Measurements from ENCODE around the gene SLC51B. TPM values are rescaled to one million over a fixed set of nuclear protein-coding genes. Genes with fewer than 3 reads are reported as not detected.
A peak's percentile ranks its signal among the peaks of the same experiment; 100 is the strongest.
"Not testable (repeated sequence)": the region's sequence is repeated elsewhere in the genome, so short reads cannot be mapped to it uniquely, and the experiment has no call there.

SLC51B gene
- total and polyA plus RNA-seq, 2 experiments from 2014 or later = 6.5 to 8.6 TPM

DNA sequence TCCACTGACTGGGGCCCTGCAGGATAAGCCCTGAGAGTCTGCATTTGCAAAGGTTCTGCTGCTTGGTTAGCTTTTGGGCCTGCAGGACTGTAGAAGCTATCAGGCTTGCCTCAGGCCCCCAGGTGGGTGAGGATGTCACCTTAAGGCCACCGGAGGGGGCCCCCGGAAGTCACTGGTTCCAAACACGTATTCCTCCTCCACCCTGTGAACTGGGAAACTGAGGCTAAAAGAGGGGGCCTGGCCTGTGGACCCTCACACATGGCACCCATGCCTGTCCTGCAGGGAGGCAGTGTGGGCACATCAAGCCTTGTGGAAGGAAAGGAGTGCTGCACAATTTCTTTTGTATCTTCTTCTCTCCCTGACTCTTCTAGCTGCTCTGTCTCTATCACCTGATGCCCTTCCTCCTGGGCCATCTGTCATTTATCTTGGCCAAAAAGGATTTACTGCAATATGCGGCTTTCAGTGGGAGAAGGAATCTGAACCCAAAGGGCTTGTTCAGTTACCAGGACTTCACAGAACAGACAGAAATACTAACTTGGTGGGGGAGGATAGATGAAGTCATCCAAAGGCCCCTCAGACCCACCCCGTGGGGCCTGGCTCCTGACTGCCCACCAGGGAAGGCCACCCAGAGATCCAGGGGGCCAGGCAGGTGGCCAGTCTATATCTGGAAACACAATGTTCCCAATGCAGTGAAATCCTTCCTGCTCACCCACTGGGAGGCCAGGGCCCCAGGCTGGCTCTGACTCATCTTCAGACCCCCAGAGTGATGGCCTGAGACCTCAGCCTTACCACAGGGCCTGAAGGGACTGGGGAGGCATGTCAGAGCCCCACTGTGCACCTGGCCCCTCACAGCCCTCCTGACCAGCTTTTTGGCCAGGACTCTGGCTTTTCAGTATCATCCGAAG, 51.5 kb downstream of the SLC51B start:
- Histone ChIP-seq H3K4me3 (no peak overlapping the region), H4K20me1 (ENCODE audit: insufficient read depth, poor library complexity, severe bottlenecking) (no peaks in the 10 kb centered on the region), H3K79me2 (no peaks in the 10 kb centered on the region), H2AFZ (no peak overlapping the region), H3K4me1 (ENCODE audit: insufficient read depth) (peaks cover 18% of the 10 kb centered on the region), H3K36me3 (replicated peaks; ENCODE audit: insufficient read depth, low read depth) (no peaks in the 10 kb centered on the region), H3K27me3 (no peaks in the 10 kb centered on the region), H3K27ac (peak overlapping the region; percentile 45), H3K9me2 (replicated peaks; ENCODE audit: insufficient read depth) (no peaks in the 10 kb centered on the region), H3K4me2 (no peak overlapping the region), H3K9me3 (ENCODE audit: low read depth) (no peaks in the 10 kb centered on the region)
- 90% methylated on average over 6 of the region's 6 CpGs for WGBS (ENCODE audit: low lambda C conversion rate, missing lambda C conversion rate)
- TF ChIP-seq, protein P1, sequence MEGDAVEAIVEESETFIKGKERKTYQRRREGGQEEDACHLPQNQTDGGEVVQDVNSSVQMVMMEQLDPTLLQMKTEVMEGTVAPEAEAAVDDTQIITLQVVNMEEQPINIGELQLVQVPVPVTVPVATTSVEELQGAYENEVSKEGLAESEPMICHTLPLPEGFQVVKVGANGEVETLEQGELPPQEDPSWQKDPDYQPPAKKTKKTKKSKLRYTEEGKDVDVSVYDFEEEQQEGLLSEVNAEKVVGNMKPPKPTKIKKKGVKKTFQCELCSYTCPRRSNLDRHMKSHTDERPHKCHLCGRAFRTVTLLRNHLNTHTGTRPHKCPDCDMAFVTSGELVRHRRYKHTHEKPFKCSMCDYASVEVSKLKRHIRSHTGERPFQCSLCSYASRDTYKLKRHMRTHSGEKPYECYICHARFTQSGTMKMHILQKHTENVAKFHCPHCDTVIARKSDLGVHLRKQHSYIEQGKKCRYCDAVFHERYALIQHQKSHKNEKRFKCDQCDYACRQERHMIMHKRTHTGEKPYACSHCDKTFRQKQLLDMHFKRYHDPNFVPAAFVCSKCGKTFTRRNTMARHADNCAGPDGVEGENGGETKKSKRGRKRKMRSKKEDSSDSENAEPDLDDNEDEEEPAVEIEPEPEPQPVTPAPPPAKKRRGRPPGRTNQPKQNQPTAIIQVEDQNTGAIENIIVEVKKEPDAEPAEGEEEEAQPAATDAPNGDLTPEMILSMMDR (IDR thresholded peaks at IDR 0.05; ENCODE audit: poor library complexity) = no peak
- TF ChIP-seq EZH2phosphoT487 (IDR thresholded peaks at IDR 0.05; ENCODE audit: low read depth, severe bottlenecking, unreplicated experiment) = no peak
- no peak for TF ChIP-seq EZH2 (IDR thresholded peaks at IDR 0.05; ENCODE audit: borderline replicate concordance)
- no peak for DNase-seq (ENCODE audit: low spot score)

DNA sequence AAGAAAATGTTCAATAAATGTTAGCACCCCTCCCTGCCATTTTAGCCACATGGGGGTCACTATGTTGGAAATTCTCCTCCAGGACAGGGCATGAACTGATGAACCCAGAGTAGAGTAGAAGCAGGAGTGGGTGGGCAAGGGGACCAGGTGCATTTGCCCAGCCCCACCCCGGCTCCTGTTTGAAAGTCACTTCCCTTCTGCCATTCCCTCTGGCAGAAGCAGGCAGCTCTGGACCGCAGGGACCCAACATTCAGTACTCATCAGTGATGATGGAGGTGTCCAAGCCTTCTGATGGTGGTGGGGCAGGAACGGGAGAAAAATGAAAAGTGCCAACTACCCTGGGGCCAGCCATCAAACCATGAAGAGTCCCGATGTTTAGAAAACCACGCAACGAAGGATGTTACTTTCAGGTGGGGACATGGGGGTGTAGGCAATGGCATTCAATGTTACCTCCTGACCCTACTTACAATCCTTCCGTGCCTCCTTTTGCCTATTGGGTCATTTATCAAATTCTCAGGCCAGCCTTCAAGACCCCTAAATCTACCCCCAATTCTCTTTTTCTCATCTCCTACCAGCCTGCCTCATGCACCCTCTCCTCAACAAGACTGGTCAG, 52.6 kb downstream of the SLC51B start:
- Histone ChIP-seq H3K36me3 (replicated peaks; ENCODE audit: insufficient read depth, low read depth) (no peaks in the 10 kb centered on the region), H3K27me3 (no peaks in the 10 kb centered on the region), H2AFZ (no peak overlapping the region), H3K4me2 (no peak overlapping the region), H3K27ac (no peak overlapping the region), H4K20me1 (ENCODE audit: insufficient read depth, poor library complexity, severe bottlenecking) (no peaks in the 10 kb centered on the region), H3K79me2 (no peaks in the 10 kb centered on the region), H3K9me2 (replicated peaks; ENCODE audit: insufficient read depth) (no peaks in the 10 kb centered on the region), H3K4me1 (ENCODE audit: insufficient read depth) (peaks cover 14% of the 10 kb centered on the region), H3K9me3 (ENCODE audit: low read depth) (no peaks in the 10 kb centered on the region), H3K4me3 (no peak overlapping the region)
- 96% methylated on average over 7 of the region's 7 CpGs for WGBS (ENCODE audit: low lambda C conversion rate, missing lambda C conversion rate)
- DNase-seq (ENCODE audit: low spot score) = no peak
- TF ChIP-seq EZH2 (IDR thresholded peaks at IDR 0.05; ENCODE audit: borderline replicate concordance) = no peak
- TF ChIP-seq, protein P1 (IDR thresholded peaks at IDR 0.05; ENCODE audit: poor library complexity) = no peak
- TF ChIP-seq EZH2phosphoT487 (IDR thresholded peaks at IDR 0.05; ENCODE audit: low read depth, severe bottlenecking, unreplicated experiment) = no peak

DNA sequence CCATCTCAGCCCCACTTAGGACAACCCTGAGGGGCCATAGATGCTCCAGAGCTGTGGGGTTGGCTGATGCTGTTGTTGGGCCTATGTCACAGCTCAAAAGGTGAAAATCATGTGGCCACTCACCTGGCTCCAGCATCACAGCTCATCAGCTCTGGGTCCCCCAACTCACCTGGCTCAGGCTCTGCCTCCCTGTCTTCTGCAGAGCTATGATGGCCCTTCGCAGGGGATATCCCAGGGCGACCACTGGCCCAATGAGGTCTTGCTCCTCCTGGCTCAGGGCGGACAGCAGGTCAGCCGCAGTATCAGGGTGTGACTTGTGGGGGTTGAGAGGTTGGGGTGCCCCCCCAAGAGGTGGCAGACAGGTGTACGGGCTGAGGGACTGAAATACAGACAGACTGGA, 54.1 kb downstream of the SLC51B start:
- Histone ChIP-seq H3K27me3 (no peaks in the 10 kb centered on the region), H2AFZ (no peak overlapping the region), H3K4me2 (no peak overlapping the region), H3K27ac (no peak overlapping the region), H3K4me3 (no peak overlapping the region), H3K9me3 (ENCODE audit: low read depth) (no peaks in the 10 kb centered on the region), H3K9me2 (replicated peaks; ENCODE audit: insufficient read depth) (no peaks in the 10 kb centered on the region), H3K4me1 (ENCODE audit: insufficient read depth) (peaks cover 14% of the 10 kb centered on the region), H4K20me1 (ENCODE audit: insufficient read depth, poor library complexity, severe bottlenecking) (no peaks in the 10 kb centered on the region), H3K79me2 (no peaks in the 10 kb centered on the region), H3K36me3 (replicated peaks; ENCODE audit: insufficient read depth, low read depth) (no peaks in the 10 kb centered on the region)
- DNase-seq (ENCODE audit: low spot score) = no peak
- TF ChIP-seq, protein P1 (IDR thresholded peaks at IDR 0.05; ENCODE audit: poor library complexity) = no peak
- TF ChIP-seq EZH2 (IDR thresholded peaks at IDR 0.05; ENCODE audit: borderline replicate concordance) (no peak), EZH2phosphoT487 (IDR thresholded peaks at IDR 0.05; ENCODE audit: low read depth, severe bottlenecking, unreplicated experiment) (no peak)
- 98% methylated on average over 5 of the region's 5 CpGs for WGBS (ENCODE audit: low lambda C conversion rate, missing lambda C conversion rate)

DNA sequence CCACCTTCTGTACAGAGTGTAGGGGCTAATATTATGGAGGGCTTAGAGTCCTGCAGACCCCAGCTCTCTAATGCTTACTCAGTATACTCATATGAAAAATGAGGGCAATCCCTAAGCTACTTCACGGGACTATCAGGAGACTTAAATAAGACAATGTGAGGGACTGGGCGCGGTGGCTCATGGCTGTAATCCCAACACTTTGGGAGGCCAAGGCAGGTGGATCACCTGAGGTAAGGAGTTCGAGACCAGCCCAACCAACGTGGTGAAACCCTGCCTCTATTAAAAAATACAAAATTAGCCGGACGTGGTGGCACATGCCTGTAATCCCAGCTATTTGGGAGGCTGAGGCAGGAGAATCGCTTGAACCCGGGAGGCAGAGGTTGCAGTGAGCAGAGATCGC, 54.6 kb downstream of the SLC51B start:
- not testable (repeated sequence) for H3K4me2 ChIP-seq; H3K27me3 ChIP-seq; H3K4me1 ChIP-seq (ENCODE audit: insufficient read depth); H3K9me2 ChIP-seq (replicated peaks; ENCODE audit: insufficient read depth); H3K27ac ChIP-seq; H2AFZ ChIP-seq; H3K4me3 ChIP-seq; H3K36me3 ChIP-seq (replicated peaks; ENCODE audit: insufficient read depth, low read depth); H3K79me2 ChIP-seq; H3K9me3 ChIP-seq (ENCODE audit: low read depth); H4K20me1 ChIP-seq (ENCODE audit: insufficient read depth, poor library complexity, severe bottlenecking); DNase-seq (ENCODE audit: low spot score)
- WGBS (ENCODE audit: low lambda C conversion rate, missing lambda C conversion rate) = 96% methylated on average over 10 of the region's 10 CpGs

Measured in hepatocyte (in vitro differentiated cells).